Lower lobe of right lung (tissue), 2 donors: ENCODE data around the gene CCDC61. TPM values are rescaled to one million over a fixed set of nuclear protein-coding genes. Genes with fewer than 3 reads are reported as not detected.
A peak's percentile ranks its signal among the peaks of the same experiment; 100 is the strongest.

ENCODE experiments used
- ATAC-seq, 2 donors: fragments of 200-7000 bp; cut with Tn5 transposase; one replicate each; pipeline ENCODE4 v1.9.1; 2020 to 2022; ENCODE audit warnings: mild to moderate bottlenecking in 2 of 2, moderate library complexity in 2 of 2
- DNase-seq: peaks from one replicate; pipeline ENCODE4 v3.0.0-alpha.2; 2020
- H3K27ac ChIP-seq: fragments of 200-600 bp; one replicate; pipeline ENCODE4 v1.8.0; 2022
- H3K27me3 ChIP-seq: fragments of 200-600 bp; one replicate; pipeline ENCODE4 v1.8.0; 2022; ENCODE audit warnings: low read depth
- H3K36me3 ChIP-seq: fragments of 200-600 bp; one replicate; pipeline ENCODE4 v1.8.0; 2022; ENCODE audit warnings: mild to moderate bottlenecking
- H3K4me1 ChIP-seq: fragments of 200-600 bp; one replicate; pipeline ENCODE4 v1.8.0; 2022
- H3K4me3 ChIP-seq: fragments of 200-600 bp; one replicate; pipeline ENCODE4 v1.8.0; 2022; ENCODE audit warnings: mild to moderate bottlenecking
- H3K9me3 ChIP-seq: fragments of 200-600 bp; one replicate; pipeline ENCODE4 v1.8.0; 2022
- CTCF ChIP-seq: fragments of 200-600 bp; IDR thresholded peaks from one replicate; pipeline ENCODE4 v1.8.0; 2022; ENCODE audit warnings: antibody characterized with exemption, mild to moderate bottlenecking
- intact Hi-C: fragments of 100-400 bp; cut with DNase I; formaldehyde crosslinking; loops from one replicate; pipeline ENCODE4 v1.11.0; 2022
- total RNA-seq: library from RNA; stranded (reverse); fragmentation: NEBNext Ultra II Directional; extraction: Animal tissue kit (Norgen Biotek cat#: 25700); gene quantifications from one replicate; pipeline ENCODE4 v1.2.1, GENCODE V29; 2021
- donor health status: DM: no; HTN: yes; CAD: no; lungs with severe emphysema.

CCDC61 gene
- total RNA-seq, 1 donor from 2014 or later = 16.3 TPM

GRCh38 chr19:46031781-46032596 lies 36.7 kb downstream of the CCDC61 start:
- Histone ChIP-seq H3K9me3 (no peaks in the 10 kb centered on the region), H3K4me1 (no peaks in the 10 kb centered on the region), H3K36me3 (no peaks in the 10 kb centered on the region), H3K27ac (no peak overlapping the region), H3K27me3 (peaks cover 37% of the 10 kb centered on the region), H3K4me3 (no peak overlapping the region)
- intact Hi-C loops = no loop called here
- TF ChIP-seq CTCF = no peak
- peak in 1 of 2 donors; percentile 19 for ATAC-seq
- DNase-seq = no peak

- Histone ChIP-seq H3K36me3 (no peaks in the 10 kb centered on the region), H3K4me3 (no peak overlapping the region), H3K9me3 (no peaks in the 10 kb centered on the region), H3K27ac (no peak overlapping the region), H3K4me1 (no peaks in the 10 kb centered on the region), H3K27me3 (peaks cover 34% of the 10 kb centered on the region)
- intact Hi-C loops = no loop called here
- peak in 1 of 2 donors; percentile 16 for ATAC-seq
- no peak for DNase-seq
- TF ChIP-seq CTCF = no peak
Observed at GRCh38 chr19:46032597-46033025, 37.3 kb downstream of the CCDC61 start.

GRCh38 chr19:46033401-46033800 lies 38.1 kb downstream of the CCDC61 start:
- no peak for DNase-seq

GRCh38 chr19:46035546-46035945 lies 40.3 kb downstream of the CCDC61 start:
- no peaks in the 10 kb centered on the region for H3K9me3 ChIP-seq
- H3K4me1 ChIP-seq = no peaks in the 10 kb centered on the region
- intact Hi-C loops = no loop called here
- no peak overlapping the region for H3K27ac ChIP-seq
- H3K4me3 ChIP-seq = no peak overlapping the region
- TF ChIP-seq CTCF = no peak
- H3K27me3 ChIP-seq = peaks cover 19% of the 10 kb centered on the region
- no peak for ATAC-seq
- no peaks in the 10 kb centered on the region for H3K36me3 ChIP-seq
- DNase-seq = no peak

More at GRCh38 chr19:46033401-46033800, 38.1 kb downstream of the CCDC61 start:
- no peaks in the 10 kb centered on the region for H3K36me3 ChIP-seq
- TF ChIP-seq CTCF = no peak
- intact Hi-C loops = no loop called here
- no peak for ATAC-seq
- no peaks in the 10 kb centered on the region for H3K9me3 ChIP-seq
- H3K4me1 ChIP-seq = no peaks in the 10 kb centered on the region
- H3K4me3 ChIP-seq = no peak overlapping the region
- H3K27ac ChIP-seq = no peak overlapping the region
- peaks cover 27% of the 10 kb centered on the region for H3K27me3 ChIP-seq

- Histone ChIP-seq H3K27me3 (peaks cover 25% of the 10 kb centered on the region), H3K9me3 (no peaks in the 10 kb centered on the region), H3K36me3 (no peaks in the 10 kb centered on the region), H3K27ac (no peak overlapping the region), H3K4me3 (no peak overlapping the region), H3K4me1 (no peaks in the 10 kb centered on the region)
- DNase-seq (no peak), ATAC-seq (no peak)
- TF ChIP-seq CTCF = no peak
- intact Hi-C loops = no loop called here
Observed at GRCh38 chr19:46035986-46036743, 40.9 kb downstream of the CCDC61 start.
